Measurements from ENCODE around the gene GBGT1.

Gene GBGT1

GRCh38 chr9:133160742-133161546 is 2.8 kb downstream of the GBGT1 start:
- peak; percentile 52 for DNase-seq

- DNase-seq = no peak
These were observed 5.0 kb downstream of the GBGT1 start for GRCh38 chr9:133158695-133159094.

GRCh38 chr9:133155156-133155555 is 8.6 kb downstream of the GBGT1 start:
- DNase-seq = no peak

GRCh38 chr9:133154097-133154989 is 9.4 kb downstream of the GBGT1 start:
- DNase-seq = no peak

GRCh38 chr9:133153227-133154096 is 10.3 kb downstream of the GBGT1 start:
- no peak for DNase-seq

- DNase-seq = no peak
These were observed 11.9 kb downstream of the GBGT1 start for GRCh38 chr9:133151601-133152525.

GRCh38 chr9:133151041-133151440 is 12.7 kb downstream of the GBGT1 start:
- no peak for DNase-seq

- peak; percentile 93 for DNase-seq
These were observed 14.3 kb downstream of the GBGT1 start for GRCh38 chr9:133149130-133150015.

GRCh38 chr9:133148199-133149129 is 15.2 kb downstream of the GBGT1 start:
- peak; percentile 78 for DNase-seq

GRCh38 chr9:133147412-133148198 is 16.1 kb downstream of the GBGT1 start:
- peak; percentile 93 for DNase-seq

GRCh38 chr9:133146746-133147411 is 16.8 kb downstream of the GBGT1 start:
- no peak for DNase-seq

- DNase-seq = no peak
These were observed 18.5 kb downstream of the GBGT1 start for GRCh38 chr9:133144904-133145851.

- peak; percentile 97 for DNase-seq
These were observed 19.4 kb downstream of the GBGT1 start for GRCh38 chr9:133144142-133144903.

- DNase-seq = no peak
These were observed 20.0 kb downstream of the GBGT1 start for GRCh38 chr9:133143639-133144141.

GRCh38 chr9:133142684-133143622 is 20.8 kb downstream of the GBGT1 start:
- DNase-seq = peak; percentile 73

Data from CD4-positive, alpha-beta T cell treated with Interleukin-4 for 4 hours (primary cell).